Hepatocyte (in vitro differentiated cells): ENCODE measurements around the gene COX8A.

ENCODE experiments used
- CTCF ChIP-seq: fragments of 200-600 bp; sonication (generic); IDR thresholded peaks from 2 replicates; pipeline ENCODE4 v1.5.1; 2016; ENCODE audit warnings: antibody characterized with exemption, mild to moderate bottlenecking; ENCODE audit not compliant: poor library complexity
- EZH2 ChIP-seq: fragments of 200-600 bp; sonication (generic); IDR thresholded peaks from 2 replicates; pipeline ENCODE4 v1.6.1; 2016; ENCODE audit warnings: antibody characterized with exemption, mild to moderate bottlenecking, borderline replicate concordance

- TF ChIP-seq CTCF (no peak), EZH2 (no peak)
Observed at GRCh38 chr11:63931045-63931444, 43.4 kb upstream of the COX8A start.
